Measurements from ENCODE around the gene GALNT9.
A peak's percentile ranks its signal among the peaks of the same experiment; 100 is the strongest.

GALNT9 gene

GRCh38 chr12:132176920-132177551 lies 152.4 kb downstream of the GALNT9 start:
- no peak for DNase-seq

- DNase-seq = no peak
Observed at GRCh38 chr12:132176385-132176919, 152.9 kb downstream of the GALNT9 start.

- no peak for DNase-seq
Observed at GRCh38 chr12:132175496-132176384, 153.6 kb downstream of the GALNT9 start.

GRCh38 chr12:132174839-132175490 lies 154.4 kb downstream of the GALNT9 start:
- DNase-seq = no peak

GRCh38 chr12:132174015-132174838 lies 155.2 kb downstream of the GALNT9 start:
- no peak for DNase-seq

- peak; percentile 5 for DNase-seq
Observed at GRCh38 chr12:132173135-132174014, 156.0 kb downstream of the GALNT9 start.

GRCh38 chr12:132172619-132173018 lies 156.8 kb downstream of the GALNT9 start:
- DNase-seq = no peak

- no peak for DNase-seq
Observed at GRCh38 chr12:132171968-132172521, 157.3 kb downstream of the GALNT9 start.

- DNase-seq = no peak
Observed at GRCh38 chr12:132171293-132171967, 158.0 kb downstream of the GALNT9 start.

- DNase-seq = no peak
Observed at GRCh38 chr12:132170637-132171292, 158.6 kb downstream of the GALNT9 start.

GRCh38 chr12:132170094-132170636 lies 159.2 kb downstream of the GALNT9 start:
- DNase-seq = no peak

- DNase-seq = no peak
Observed at GRCh38 chr12:132169376-132169775, 160.0 kb downstream of the GALNT9 start.

GRCh38 chr12:132168311-132169031 lies 160.9 kb downstream of the GALNT9 start:
- no peak for DNase-seq

- DNase-seq = peak; percentile 51
Observed at GRCh38 chr12:132167611-132168310, 161.6 kb downstream of the GALNT9 start.

- DNase-seq = no peak
Observed at GRCh38 chr12:132166801-132167591, 162.4 kb downstream of the GALNT9 start.

- no peak for DNase-seq
Observed at GRCh38 chr12:132166093-132166492, 163.3 kb downstream of the GALNT9 start.

- no peak for DNase-seq
Observed at GRCh38 chr12:132165584-132165983, 163.8 kb downstream of the GALNT9 start.
